Natural killer cell (primary cell): ENCODE results near the gene SYT2. TPM values are rescaled to one million over a fixed set of nuclear protein-coding genes. Genes with fewer than 3 reads are reported as not detected.
"Not testable (repeated sequence)": the region's sequence is repeated elsewhere in the genome, so short reads cannot be mapped to it uniquely, and the experiment has no call there.

Experiments used
- ATAC-seq, 3 donors: fragments of 150-1000 bp in 2 of 3; fragments of 200-7000 bp in 1 of 3; cut with Tn5 transposase; 1 replicate in 1 of 3; 2 replicates in 2 of 3; pipeline ENCODE4 v1.10.0; 2021; ENCODE audit warnings: mild to moderate bottlenecking in 2 of 3, moderate library complexity in 2 of 3
- DNase-seq, 2 donors: peaks; one replicate each; pipeline versions ENCODE4 v3.0.0 to v3.0.0-alpha.2; 2013 to 2021; ENCODE audit warnings: mixed read lengths in 1 of 2
- H3K27ac ChIP-seq: one replicate; pipeline ENCODE4 v1.5.1; 2013; ENCODE audit warnings: mild to moderate bottlenecking, low read length
- H3K27me3 ChIP-seq: one replicate; pipeline ENCODE4 v1.6.1; 2013; ENCODE audit warnings: low read length; ENCODE audit not compliant: control insufficient read depth, insufficient read depth
- H3K36me3 ChIP-seq: one replicate; pipeline ENCODE4 v1.6.1; 2013; ENCODE audit warnings: low read length; ENCODE audit not compliant: control insufficient read depth, insufficient read depth
- H3K4me1 ChIP-seq: one replicate; pipeline ENCODE4 v1.6.1; 2013; ENCODE audit warnings: low read length; ENCODE audit not compliant: control insufficient read depth, insufficient read depth
- H3K4me3 ChIP-seq: one replicate; pipeline ENCODE4 v1.5.1; 2013; ENCODE audit warnings: low read length
- H3K9me3 ChIP-seq: one replicate; pipeline ENCODE4 v1.6.1; 2013; ENCODE audit warnings: low read length; ENCODE audit not compliant: control insufficient read depth, insufficient read depth
- H3K27ac Mint-ChIP-seq, 2 donors: one replicate each; pipeline ENCODE4 v1.8.0; 2022; ENCODE audit warnings: mild to moderate bottlenecking in 2 of 2, mixed read lengths in 2 of 2, moderate library complexity in 1 of 2
- H3K27me3 Mint-ChIP-seq, 2 donors: one replicate each; pipeline ENCODE4 v1.8.0; 2022; ENCODE audit warnings: low read depth in 2 of 2, mixed read lengths in 2 of 2
- H3K36me3 Mint-ChIP-seq: one replicate; pipeline ENCODE4 v1.8.0; 2022; ENCODE audit warnings: mixed read lengths
- H3K4me1 Mint-ChIP-seq, 2 donors: one replicate each; pipeline ENCODE4 v1.8.0; 2022; ENCODE audit warnings: mixed read lengths in 2 of 2
- H3K4me3 Mint-ChIP-seq: one replicate; pipeline ENCODE4 v1.8.0; 2022; ENCODE audit warnings: mild to moderate bottlenecking, moderate library complexity, mixed read lengths
- H3K9me3 Mint-ChIP-seq, 2 donors: one replicate each; pipeline ENCODE4 v1.8.0; 2022; ENCODE audit warnings: mixed read lengths in 2 of 2
- WGBS: methylation state at CpG from one replicate; pipeline ENCODE4 v1.1.7; 2013; ENCODE audit warnings: missing lambda C conversion rate; ENCODE audit not compliant: insufficient coverage; 5-methylcytosine and 5-hydroxymethylcytosine counted together
- intact Hi-C: fragments of 100-400 bp; cut with micrococcal nuclease; formaldehyde crosslinking; loops from one replicate; pipeline ENCODE4 v1.14.2; 2022
- total RNA-seq, 4 donors: library from RNA; stranded (reverse); fragments of 120-200 nt in 1 of 4; gene quantifications; one replicate each; pipeline versions ENCODE4 v1.2.3 to v1.2.4, GENCODE V29; 2013 to 2022
- TF ChIP-seq, protein P1 (sequence below): fragments of 200-600 bp; IDR thresholded peaks from one replicate; pipeline ENCODE4 v1.8.0; 2022; ENCODE audit warnings: antibody characterized with exemption

Gene SYT2
- total RNA-seq, 3 donors from 2014 or later (not counting 1 experiment from before 2014, with no cell fraction given) = not detected

DNA sequence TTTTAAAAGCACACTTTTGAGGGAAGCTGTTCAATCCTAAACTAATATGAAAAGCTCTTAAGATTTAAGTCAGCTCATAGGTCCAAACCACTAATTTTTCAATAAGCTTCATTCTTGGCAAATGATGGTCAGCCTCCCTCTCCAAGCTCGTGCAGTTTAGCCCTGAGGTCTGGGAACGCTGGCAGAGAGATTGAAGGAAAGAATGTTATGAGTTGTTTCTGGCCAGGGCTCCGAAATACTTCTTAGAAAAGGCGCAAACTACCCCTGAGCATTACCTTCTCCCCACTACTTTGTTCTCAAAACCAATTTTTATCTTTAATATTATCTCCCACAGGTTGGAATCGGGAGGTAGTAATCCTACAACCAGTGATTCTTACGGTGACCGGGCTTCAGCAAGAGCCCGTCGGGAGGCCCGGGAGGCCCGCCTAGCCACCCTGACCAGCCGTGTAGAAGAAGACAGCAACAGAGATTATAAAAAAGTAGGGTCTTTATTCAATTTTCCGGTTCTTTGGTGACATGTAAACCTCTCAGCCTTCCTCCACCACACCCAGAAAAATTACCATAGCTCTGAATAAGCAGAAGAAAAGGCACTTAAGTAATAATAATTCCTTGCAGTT lies 147.7 kb downstream of the SYT2 start:
- no peaks in the 10 kb centered on the region for H3K9me3 ChIP-seq
- DNase-seq (no peak), ATAC-seq (no peak)
- Mint-ChIP-seq H3K4me3 (no peak overlapping the region), H3K27me3 (no peaks in the 10 kb centered on the region), H3K36me3 (no peaks in the 10 kb centered on the region), H3K27ac (peak overlapping the region in 1 of 2 donors; percentile 19), H3K9me3 (no peaks in the 10 kb centered on the region), H3K4me1 (peaks cover 29% of the 10 kb centered on the region in 2 donors)
- H3K4me1 ChIP-seq = peaks cover 11% of the 10 kb centered on the region
- intact Hi-C loops = no loop called here
- TF ChIP-seq, protein P1, sequence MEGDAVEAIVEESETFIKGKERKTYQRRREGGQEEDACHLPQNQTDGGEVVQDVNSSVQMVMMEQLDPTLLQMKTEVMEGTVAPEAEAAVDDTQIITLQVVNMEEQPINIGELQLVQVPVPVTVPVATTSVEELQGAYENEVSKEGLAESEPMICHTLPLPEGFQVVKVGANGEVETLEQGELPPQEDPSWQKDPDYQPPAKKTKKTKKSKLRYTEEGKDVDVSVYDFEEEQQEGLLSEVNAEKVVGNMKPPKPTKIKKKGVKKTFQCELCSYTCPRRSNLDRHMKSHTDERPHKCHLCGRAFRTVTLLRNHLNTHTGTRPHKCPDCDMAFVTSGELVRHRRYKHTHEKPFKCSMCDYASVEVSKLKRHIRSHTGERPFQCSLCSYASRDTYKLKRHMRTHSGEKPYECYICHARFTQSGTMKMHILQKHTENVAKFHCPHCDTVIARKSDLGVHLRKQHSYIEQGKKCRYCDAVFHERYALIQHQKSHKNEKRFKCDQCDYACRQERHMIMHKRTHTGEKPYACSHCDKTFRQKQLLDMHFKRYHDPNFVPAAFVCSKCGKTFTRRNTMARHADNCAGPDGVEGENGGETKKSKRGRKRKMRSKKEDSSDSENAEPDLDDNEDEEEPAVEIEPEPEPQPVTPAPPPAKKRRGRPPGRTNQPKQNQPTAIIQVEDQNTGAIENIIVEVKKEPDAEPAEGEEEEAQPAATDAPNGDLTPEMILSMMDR = no peak
- peaks cover 3% of the 10 kb centered on the region for H3K36me3 ChIP-seq
- no peaks in the 10 kb centered on the region for H3K27me3 ChIP-seq
- WGBS = 96% methylated on average over 13 of the region's 13 CpGs
- no peak overlapping the region for H3K27ac ChIP-seq
- no peak overlapping the region for H3K4me3 ChIP-seq

DNA sequence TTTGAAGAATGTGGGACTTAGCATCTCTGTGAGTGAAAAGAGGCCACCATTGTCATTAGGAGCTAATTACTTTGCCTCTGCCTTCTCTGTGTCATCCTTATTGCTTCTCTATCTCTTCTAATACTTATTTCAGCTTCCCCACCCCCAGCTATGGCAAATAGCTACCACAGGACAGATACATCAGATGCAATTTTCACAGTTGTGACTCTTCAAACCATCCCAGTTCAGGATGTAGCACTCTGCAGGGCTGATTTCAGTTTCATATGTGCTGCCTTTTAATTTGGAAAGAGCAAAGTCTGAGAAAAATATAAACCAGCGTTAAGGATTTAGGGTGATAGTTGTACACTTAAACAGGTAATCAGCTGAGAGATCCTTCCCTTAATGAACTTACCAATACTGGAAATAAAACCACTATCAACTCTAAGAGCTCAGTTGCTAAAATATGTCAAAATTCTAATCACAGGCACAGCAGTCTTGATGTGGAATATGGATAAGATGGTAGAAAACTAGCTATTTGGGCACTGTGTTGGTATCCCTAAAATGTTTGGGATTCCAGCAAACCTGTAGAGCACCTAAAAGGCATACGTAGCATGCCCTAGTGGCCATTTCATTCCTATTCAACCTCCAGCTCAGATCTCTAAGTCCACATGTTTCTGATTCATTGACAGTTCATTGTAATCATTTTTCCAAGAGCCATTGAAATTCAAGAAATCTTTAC lies 148.4 kb downstream of the SYT2 start:
- no peaks in the 10 kb centered on the region for H3K9me3 ChIP-seq
- Mint-ChIP-seq H3K4me1 (peaks cover 23% of the 10 kb centered on the region in 2 donors), H3K9me3 (no peaks in the 10 kb centered on the region), H3K27me3 (no peaks in the 10 kb centered on the region), H3K27ac (peak overlapping the region; percentile 19 to 46), H3K36me3 (no peaks in the 10 kb centered on the region), H3K4me3 (peak overlapping the region; percentile 0)
- TF ChIP-seq, protein P1 = no peak
- intact Hi-C loops = no loop called here
- 88% methylated on average over 1 of the region's 2 CpGs for WGBS
- no peak overlapping the region for H3K4me3 ChIP-seq
- peak; percentile 83 to 86 (median 85) for ATAC-seq
- H3K4me1 ChIP-seq = peaks cover 11% of the 10 kb centered on the region
- H3K27ac ChIP-seq = no peak overlapping the region
- peaks cover 3% of the 10 kb centered on the region for H3K36me3 ChIP-seq
- H3K27me3 ChIP-seq = no peaks in the 10 kb centered on the region
- no peak for DNase-seq

DNA sequence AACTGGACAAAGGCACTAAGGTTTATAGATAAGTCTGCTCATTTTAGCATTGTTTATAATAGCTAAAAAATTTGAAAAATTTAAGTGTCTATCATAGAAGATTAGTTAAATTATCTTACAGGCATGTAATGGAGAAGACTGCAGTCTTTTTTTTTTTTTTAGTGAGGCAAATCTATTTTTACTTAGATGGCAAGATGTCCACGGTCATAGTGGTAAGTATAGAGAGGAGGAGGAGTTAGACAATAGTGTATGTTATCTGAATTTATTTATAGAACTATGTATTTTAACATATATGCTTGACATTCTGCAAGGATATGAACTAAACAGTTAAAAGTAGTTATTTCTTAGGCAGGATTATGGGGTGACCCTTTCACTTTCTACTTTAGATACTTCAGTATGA lies 149.0 kb downstream of the SYT2 start:
- H3K27ac ChIP-seq = no peak overlapping the region
- Mint-ChIP-seq H3K27ac (peak overlapping the region; percentile 19 to 46), H3K36me3 (no peaks in the 10 kb centered on the region), H3K4me1 (peaks cover 20 to 21% of the 10 kb centered on the region in 2 donors), H3K9me3 (no peaks in the 10 kb centered on the region), H3K4me3 (peak overlapping the region; percentile 0), H3K27me3 (no peaks in the 10 kb centered on the region)
- TF ChIP-seq, protein P1 = no peak
- no CpG with 5 or more reads among the region's 1 CpG for WGBS
- peaks cover 3% of the 10 kb centered on the region for H3K36me3 ChIP-seq
- H3K4me3 ChIP-seq = no peak overlapping the region
- ATAC-seq = peak in 1 of 3 donors; percentile 33
- H3K9me3 ChIP-seq = no peaks in the 10 kb centered on the region
- no peak for DNase-seq
- intact Hi-C loops = no loop called here
- no peaks in the 10 kb centered on the region for H3K27me3 ChIP-seq
- H3K4me1 ChIP-seq = peaks cover 10% of the 10 kb centered on the region

DNA sequence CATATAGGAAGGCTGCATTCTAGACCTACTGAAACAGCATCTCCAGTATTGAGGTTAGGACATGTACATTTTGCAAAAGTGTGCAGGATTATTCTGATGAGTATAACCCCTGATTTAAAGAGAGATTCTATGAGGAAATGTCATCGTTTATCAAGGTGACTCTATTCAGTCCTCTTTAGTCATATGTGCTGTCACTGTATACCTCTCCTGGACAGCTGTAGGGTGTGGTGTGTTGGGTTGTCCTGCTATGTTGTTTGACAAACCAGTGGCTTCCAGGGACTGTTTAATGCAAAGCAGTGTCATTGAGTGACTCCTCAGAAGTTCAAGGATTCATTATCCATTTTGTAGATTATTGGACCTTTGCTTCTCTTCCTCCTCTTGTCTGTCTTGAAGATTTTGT lies 152.6 kb downstream of the SYT2 start:
- H3K27me3 Mint-ChIP-seq, H3K27ac ChIP-seq, H3K36me3 ChIP-seq, DNase-seq, intact Hi-C loops, H3K4me3 ChIP-seq, H3K9me3 ChIP-seq, H3K9me3 Mint-ChIP-seq, H3K36me3 Mint-ChIP-seq, ATAC-seq, H3K27ac Mint-ChIP-seq, H3K4me3 Mint-ChIP-seq, H3K4me1 ChIP-seq, H3K27me3 ChIP-seq: not testable (repeated sequence)
- 100% methylated on average over 1 of the region's 1 CpG for WGBS
- H3K4me1 Mint-ChIP-seq = peaks cover 9 to 15% of the 10 kb centered on the region in 2 donors

DNA sequence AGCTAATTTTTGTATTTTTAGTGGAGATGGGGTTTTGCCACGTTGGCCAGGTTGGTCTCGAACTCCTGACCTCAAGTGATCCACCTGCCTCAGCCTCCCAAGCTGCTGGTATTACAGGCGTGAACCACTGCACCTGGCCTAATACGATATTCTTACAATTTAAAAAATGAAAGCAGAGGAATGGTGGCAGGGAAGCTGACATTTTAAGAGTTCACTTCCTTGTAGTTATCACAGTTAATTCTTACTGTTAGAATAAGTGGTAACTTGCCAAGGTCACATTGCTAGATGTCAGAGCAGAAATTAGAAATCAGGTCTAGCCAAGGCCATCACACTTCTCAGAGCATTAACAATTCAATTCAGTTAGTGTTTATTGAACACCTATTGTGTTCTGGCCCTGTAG lies 154.2 kb downstream of the SYT2 start:
- H3K9me3 Mint-ChIP-seq, H3K36me3 Mint-ChIP-seq, H3K27ac Mint-ChIP-seq, H3K4me3 Mint-ChIP-seq, H3K4me1 ChIP-seq, H3K4me1 Mint-ChIP-seq, H3K4me3 ChIP-seq, H3K27ac ChIP-seq, H3K27me3 Mint-ChIP-seq, intact Hi-C loops, DNase-seq, H3K36me3 ChIP-seq, H3K9me3 ChIP-seq, ATAC-seq, H3K27me3 ChIP-seq: not testable (repeated sequence)
- WGBS = 96% methylated on average over 4 of the region's 4 CpGs

DNA sequence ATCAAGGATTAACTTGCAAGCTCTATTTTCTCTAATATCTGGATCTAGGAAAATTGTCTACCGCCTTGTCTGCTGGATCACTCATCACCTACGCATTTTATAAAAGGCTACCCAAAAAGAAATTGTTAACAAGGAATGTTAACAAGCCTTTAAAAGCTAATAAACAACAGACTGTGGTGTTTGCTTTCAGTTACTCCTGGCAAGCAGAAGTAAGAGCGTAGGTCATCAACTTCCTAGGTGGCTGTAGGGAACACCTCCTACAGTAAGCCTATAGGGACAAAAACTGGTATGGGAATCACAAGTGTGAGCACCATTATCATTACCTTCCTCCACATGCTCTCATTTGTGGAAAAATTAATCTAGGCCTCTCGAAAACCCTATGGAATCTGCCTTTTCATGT lies 155.6 kb downstream of the SYT2 start:
- H3K4me1 Mint-ChIP-seq, H3K36me3 ChIP-seq, H3K27ac Mint-ChIP-seq, H3K4me3 Mint-ChIP-seq, intact Hi-C loops, H3K9me3 ChIP-seq, H3K4me3 ChIP-seq, H3K27me3 ChIP-seq, H3K9me3 Mint-ChIP-seq, H3K4me1 ChIP-seq, ATAC-seq, DNase-seq, H3K27me3 Mint-ChIP-seq, H3K36me3 Mint-ChIP-seq, H3K27ac ChIP-seq: not testable (repeated sequence)
- 100% methylated on average over 3 of the region's 4 CpGs for WGBS
